Large intestine (tissue), 3 donors: Measurements from ENCODE around the gene TRAPPC4. TPM values are rescaled to one million over a fixed set of nuclear protein-coding genes. Genes with fewer than 3 reads are reported as not detected.
A peak's percentile ranks its signal among the peaks of the same experiment; 100 is the strongest.
"Not testable (repeated sequence)": the region's sequence is repeated elsewhere in the genome, so short reads cannot be mapped to it uniquely, and the experiment has no call there.

Source experiments
- DNase-seq, 2 donors: peaks; one replicate each; pipeline versions ENCODE4 v3.0.0 to v3.0.0-alpha.2; 2013
- H3K27ac ChIP-seq: one replicate; pipeline ENCODE4 v1.5.1; 2013; ENCODE audit warnings: low read length
- H3K27me3 ChIP-seq: 2 replicates; pipeline ENCODE4 v1.6.1; 2013; ENCODE audit warnings: low read length; ENCODE audit not compliant: control insufficient read depth, insufficient read depth
- H3K36me3 ChIP-seq: 2 replicates; pipeline ENCODE4 v1.6.1; 2013; ENCODE audit warnings: low read length; ENCODE audit not compliant: control insufficient read depth, insufficient read depth
- H3K4me1 ChIP-seq: one replicate; pipeline ENCODE4 v1.6.1; 2013; ENCODE audit warnings: low read length; ENCODE audit not compliant: control insufficient read depth, insufficient read depth
- H3K4me3 ChIP-seq: one replicate; pipeline ENCODE4 v1.5.1; 2013; ENCODE audit warnings: low read length
- H3K9me3 ChIP-seq: one replicate; pipeline ENCODE4 v1.6.1; 2013; ENCODE audit warnings: mild to moderate bottlenecking, low read depth, low read length, moderate library complexity; ENCODE audit not compliant: control insufficient read depth
- WGBS: methylation state at CpG from one replicate; pipeline ENCODE4 v1.1.5; 2013; ENCODE audit warnings: low lambda C conversion rate; ENCODE audit not compliant: insufficient coverage; 5-methylcytosine and 5-hydroxymethylcytosine counted together
- polyA plus RNA-seq: library from polyadenylated mRNA; unstranded; fragments of 120-200 nt; gene quantifications from one replicate; pipeline ENCODE4 v1.2.1, GENCODE V29; 2013

TRAPPC4 gene
- polyA plus RNA-seq, 1 donor, result 87.9 TPM

GRCh38 chr11:119030329-119031047, 11.9 kb downstream of the TRAPPC4 start, which contains the start of gene SLC37A4:
Gene SLC37A4, minus strand, starts transcription at chr11:119030877.
- Histone ChIP-seq H3K36me3 (peaks cover 21% of the 10 kb centered on the region), H3K4me3 (peak within 1 kb of the TSS; percentile 96), H3K9me3 (no peaks in the 10 kb centered on the region), H3K27ac (peak within 1 kb of the TSS; percentile 93), H3K4me1 (peaks cover 23% of the 10 kb centered on the region), H3K27me3 (no peaks in the 10 kb centered on the region)
- peak; percentile 98 to 99 for DNase-seq
- no CpG with 5 or more reads among the region's 67 CpGs for WGBS

- peaks cover 10% of the 10 kb centered on the region for H3K4me1 ChIP-seq
- no peak overlapping the region for H3K4me3 ChIP-seq
- H3K27me3 ChIP-seq, result no peaks in the 10 kb centered on the region
- H3K27ac ChIP-seq, result no peak overlapping the region
- WGBS, result 80% methylated on average over 1 of the region's 9 CpGs
- H3K9me3 ChIP-seq, result no peaks in the 10 kb centered on the region
- H3K36me3 ChIP-seq, result peaks cover 8% of the 10 kb centered on the region
- no peak for DNase-seq
Observed at GRCh38 chr11:119031912-119032280, 13.3 kb downstream of the TRAPPC4 start.

GRCh38 chr11:119033421-119033820, 14.9 kb downstream of the TRAPPC4 start:
- DNase-seq, H3K36me3 ChIP-seq, H3K4me1 ChIP-seq, H3K27ac ChIP-seq, H3K9me3 ChIP-seq, H3K27me3 ChIP-seq, H3K4me3 ChIP-seq: not testable (repeated sequence)
- no CpG with 5 or more reads among the region's 10 CpGs for WGBS

GRCh38 chr11:119034813-119035212, 16.2 kb downstream of the TRAPPC4 start:
- no peak overlapping the region for H3K27ac ChIP-seq
- no peak for DNase-seq
- WGBS, result no CpG with 5 or more reads among the region's 3 CpGs

GRCh38 chr11:119038884-119039283, 20.3 kb downstream of the TRAPPC4 start:
- WGBS, result 92% methylated on average over 2 of the region's 5 CpGs

More at GRCh38 chr11:119034813-119035212, 16.2 kb downstream of the TRAPPC4 start:
- no peaks in the 10 kb centered on the region for H3K9me3 ChIP-seq
- H3K36me3 ChIP-seq, result no peaks in the 10 kb centered on the region
- H3K27me3 ChIP-seq, result no peaks in the 10 kb centered on the region
- no peak overlapping the region for H3K4me3 ChIP-seq
- H3K4me1 ChIP-seq, result no peaks in the 10 kb centered on the region

GRCh38 chr11:119039471-119039870, 20.9 kb downstream of the TRAPPC4 start:
- WGBS, result no CpG with 5 or more reads among the region's 11 CpGs
- H3K9me3 ChIP-seq, result not testable (repeated sequence)

More at GRCh38 chr11:119038884-119039283, 20.3 kb downstream of the TRAPPC4 start:
- no peaks in the 10 kb centered on the region for H3K4me1 ChIP-seq
- no peaks in the 10 kb centered on the region for H3K36me3 ChIP-seq
- no peak overlapping the region for H3K4me3 ChIP-seq
- no peaks in the 10 kb centered on the region for H3K27me3 ChIP-seq
- no peaks in the 10 kb centered on the region for H3K9me3 ChIP-seq
- DNase-seq, result no peak
- H3K27ac ChIP-seq, result no peak overlapping the region

GRCh38 chr11:119041821-119042514, 23.4 kb downstream of the TRAPPC4 start:
- WGBS, result 60% methylated on average over 1 of the region's 4 CpGs
- no peaks in the 10 kb centered on the region for H3K27me3 ChIP-seq

More at GRCh38 chr11:119039471-119039870, 20.9 kb downstream of the TRAPPC4 start:
- not testable (repeated sequence) for H3K36me3 ChIP-seq, H3K4me1 ChIP-seq, H3K27ac ChIP-seq, H3K27me3 ChIP-seq, DNase-seq, H3K4me3 ChIP-seq

GRCh38 chr11:119042927-119043326, 24.4 kb downstream of the TRAPPC4 start:
- no peak for DNase-seq
- Histone ChIP-seq H3K27ac (no peak overlapping the region), H3K36me3 (peaks cover 30% of the 10 kb centered on the region), H3K4me1 (no peaks in the 10 kb centered on the region), H3K4me3 (no peak overlapping the region), H3K9me3 (no peaks in the 10 kb centered on the region), H3K27me3 (no peaks in the 10 kb centered on the region)
- no CpG with 5 or more reads among the region's 9 CpGs for WGBS

More at GRCh38 chr11:119041821-119042514, 23.4 kb downstream of the TRAPPC4 start:
- Histone ChIP-seq H3K36me3 (peaks cover 21% of the 10 kb centered on the region), H3K27ac (no peak overlapping the region), H3K4me1 (no peaks in the 10 kb centered on the region), H3K9me3 (no peaks in the 10 kb centered on the region), H3K4me3 (no peak overlapping the region)
- DNase-seq, result no peak

GRCh38 chr11:119044708-119045107, 26.1 kb downstream of the TRAPPC4 start:
- WGBS, result no CpG with 5 or more reads among the region's 6 CpGs
- no peaks in the 10 kb centered on the region for H3K4me1 ChIP-seq
- no peak overlapping the region for H3K27ac ChIP-seq
- no peaks in the 10 kb centered on the region for H3K9me3 ChIP-seq
- no peak overlapping the region for H3K4me3 ChIP-seq
- peaks cover 48% of the 10 kb centered on the region for H3K36me3 ChIP-seq
- no peaks in the 10 kb centered on the region for H3K27me3 ChIP-seq
- DNase-seq, result no peak

- no peak for DNase-seq
- Histone ChIP-seq H3K27me3 (no peaks in the 10 kb centered on the region), H3K9me3 (no peaks in the 10 kb centered on the region), H3K36me3 (peaks cover 64% of the 10 kb centered on the region), H3K4me1 (no peaks in the 10 kb centered on the region), H3K27ac (no peak overlapping the region), H3K4me3 (no peak overlapping the region)
- WGBS, result no CpG with 5 or more reads among the region's 6 CpGs
Observed at GRCh38 chr11:119046489-119046888, 27.9 kb downstream of the TRAPPC4 start.
